Stimulated activated CD4-positive, alpha-beta T cell treated with anti-CD3 and anti-CD28 coated beads, Interleukin-4, amount 100 ng/mL, for 24 hours (primary cell): ENCODE results near the gene MPPE1.
A peak's percentile ranks its signal among the peaks of the same experiment; 100 is the strongest.

Experiments used
- DNase-seq: peaks from one replicate; pipeline ENCODE4 v3.0.0-alpha.2; 2020

Gene MPPE1

GRCh38 chr18:11851146-11851805, 56.8 kb downstream of the MPPE1 start, which contains the start of gene CHMP1B:
Gene CHMP1B (plus strand): TSS chr18:11851413. CDS start chr18:11851512, 99 bp downstream.
- peak; percentile 97 for DNase-seq

- DNase-seq: no peak
Observed at GRCh38 chr18:11850821-11851145, 57.3 kb downstream of the MPPE1 start.

- DNase-seq: peak; percentile 55
Observed at GRCh38 chr18:11849841-11850634, 58.1 kb downstream of the MPPE1 start.

GRCh38 chr18:11849279-11849678, 58.8 kb downstream of the MPPE1 start:
- no peak for DNase-seq

- DNase-seq: no peak
Observed at GRCh38 chr18:11847811-11848210, 60.3 kb downstream of the MPPE1 start.

GRCh38 chr18:11845654-11846053, 62.5 kb downstream of the MPPE1 start:
- DNase-seq: no peak

- no peak for DNase-seq
Observed at GRCh38 chr18:11844436-11844835, 63.7 kb downstream of the MPPE1 start.

- no peak for DNase-seq
Observed at GRCh38 chr18:11842562-11842961, 65.6 kb downstream of the MPPE1 start.

GRCh38 chr18:11840493-11840892, 67.6 kb downstream of the MPPE1 start:
- no peak for DNase-seq

- DNase-seq: no peak
Observed at GRCh38 chr18:11839556-11839955, 68.6 kb downstream of the MPPE1 start.

GRCh38 chr18:11834772-11835171, 73.3 kb downstream of the MPPE1 start:
- DNase-seq: no peak
